Measurements from ENCODE around the gene TRAPPC2L. TPM values are rescaled to one million over a fixed set of nuclear protein-coding genes. Genes with fewer than 3 reads are reported as not detected.

The TRAPPC2L gene
- total RNA-seq, 1 donor from 2014 or later, result 52.7 TPM

GRCh38 chr16:88844419-88845036 lies 12.4 kb upstream of the TRAPPC2L start:
- Histone ChIP-seq H3K9me3 (replicated peaks) (no peaks in the 10 kb centered on the region), H3K27ac (replicated peaks) (no peak overlapping the region), H3K36me3 (peaks cover 35% of the 10 kb centered on the region), H3K4me1 (no peaks in the 10 kb centered on the region), H3K4me3 (no peak overlapping the region), H3K27me3 (ENCODE audit: low read depth) (no peaks in the 10 kb centered on the region)
- no peak for DNase-seq
- intact Hi-C loops (cut with micrococcal nuclease), result no loop called here
- TF ChIP-seq CTCF (IDR thresholded peaks at IDR 0.05; ENCODE audit: borderline replicate concordance), result no peak

DNA sequence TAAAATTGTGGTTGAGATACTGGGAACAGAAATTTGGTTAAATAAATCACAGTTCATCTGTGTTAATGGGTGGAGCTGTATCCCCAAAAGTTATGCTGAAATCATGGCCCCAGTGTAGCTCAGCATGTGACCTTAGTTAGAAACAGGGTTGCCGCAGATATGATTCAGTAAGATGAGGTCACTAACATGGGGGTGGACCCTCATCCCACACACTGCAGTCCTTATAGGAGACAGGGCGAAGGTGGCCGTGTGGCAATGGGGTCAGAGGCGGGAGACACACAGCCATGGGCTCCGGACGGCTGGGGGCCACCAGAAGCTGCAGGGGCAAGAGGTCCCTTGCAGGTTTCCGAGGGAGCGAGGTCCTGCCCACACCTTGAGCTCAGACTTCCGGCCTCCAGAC lies 10.8 kb upstream of the TRAPPC2L start:
- DNase-seq, result no peak
- Histone ChIP-seq H3K27me3 (ENCODE audit: low read depth) (no peaks in the 10 kb centered on the region), H3K36me3 (peaks cover 33% of the 10 kb centered on the region), H3K27ac (replicated peaks) (no peak overlapping the region), H3K4me1 (no peaks in the 10 kb centered on the region), H3K9me3 (replicated peaks) (no peaks in the 10 kb centered on the region), H3K4me3 (no peak overlapping the region)
- intact Hi-C loops (cut with micrococcal nuclease), result no loop called here
- no peak for TF ChIP-seq CTCF (IDR thresholded peaks at IDR 0.05; ENCODE audit: borderline replicate concordance)

DNA sequence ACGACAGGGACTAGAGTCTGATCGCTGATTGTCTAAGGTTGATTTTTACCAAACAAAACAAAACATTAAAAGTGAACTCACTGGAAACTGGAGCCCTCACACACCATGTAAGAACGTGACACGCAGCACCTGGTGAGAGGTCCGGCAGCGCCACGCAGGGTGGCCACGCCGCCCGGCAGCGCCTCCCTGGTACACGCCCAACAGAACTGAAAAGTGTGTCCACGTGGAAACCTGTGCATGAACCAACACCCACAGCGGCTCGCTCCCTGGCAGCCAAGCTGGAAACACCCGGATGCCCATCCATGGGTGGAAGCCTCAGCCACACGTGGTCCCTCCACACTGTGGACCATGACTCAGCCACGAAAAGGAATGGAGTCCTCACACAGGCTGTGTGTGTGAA lies 9.3 kb upstream of the TRAPPC2L start:
- no peaks in the 10 kb centered on the region for H3K27me3 ChIP-seq (ENCODE audit: low read depth)
- intact Hi-C loops (cut with micrococcal nuclease), result no loop called here
- TF ChIP-seq CTCF (IDR thresholded peaks at IDR 0.05; ENCODE audit: borderline replicate concordance), result no peak
- H3K4me1 ChIP-seq, result no peaks in the 10 kb centered on the region
- DNase-seq, result no peak
- H3K9me3 ChIP-seq (replicated peaks), result no peaks in the 10 kb centered on the region
- H3K36me3 ChIP-seq, result peaks cover 30% of the 10 kb centered on the region
- no peak overlapping the region for H3K27ac ChIP-seq (replicated peaks)
- H3K4me3 ChIP-seq, result no peak overlapping the region

GRCh38 chr16:88848557-88848956 lies 8.4 kb upstream of the TRAPPC2L start:
- Histone ChIP-seq H3K4me1 (no peaks in the 10 kb centered on the region), H3K9me3 (replicated peaks) (no peaks in the 10 kb centered on the region), H3K27ac (replicated peaks) (no peak overlapping the region), H3K4me3 (no peak overlapping the region), H3K36me3 (peaks cover 26% of the 10 kb centered on the region), H3K27me3 (ENCODE audit: low read depth) (no peaks in the 10 kb centered on the region)
- no peak for DNase-seq
- no peak for TF ChIP-seq CTCF (IDR thresholded peaks at IDR 0.05; ENCODE audit: borderline replicate concordance)
- intact Hi-C loops (cut with micrococcal nuclease), result no loop called here

- intact Hi-C loops (cut with micrococcal nuclease), result no loop called here
- H3K4me3 ChIP-seq, result no peak overlapping the region
- H3K27me3 ChIP-seq (ENCODE audit: low read depth), result no peaks in the 10 kb centered on the region
- peaks cover 5% of the 10 kb centered on the region for H3K4me1 ChIP-seq
- H3K36me3 ChIP-seq, result peaks cover 23% of the 10 kb centered on the region
- DNase-seq, result no peak
- no peak overlapping the region for H3K27ac ChIP-seq (replicated peaks)
- TF ChIP-seq CTCF (IDR thresholded peaks at IDR 0.05; ENCODE audit: borderline replicate concordance), result no peak
- no peaks in the 10 kb centered on the region for H3K9me3 ChIP-seq (replicated peaks)
These were observed 6.3 kb upstream of the TRAPPC2L start for GRCh38 chr16:88850531-88851199.
